HepG2 (cell line): ENCODE results near the gene MTMR3. TPM values are rescaled to one million over a fixed set of nuclear protein-coding genes. Genes with fewer than 3 reads are reported as not detected.
A peak's percentile ranks its signal among the peaks of the same experiment; 100 is the strongest.

Experiments used
- ATAC-seq: fragments of 200-7000 bp; cut with Tn5 transposase; 3 replicates; pipeline ENCODE4 v1.9.1; 2020; ENCODE audit warnings: mild to moderate bottlenecking, moderate library complexity
- BruUV-seq: library from RNA; stranded (reverse); fragments of 400-500 nt; replicated peaks from 2 replicates; lab custom pipeline; 2021; lab: Mats Ljungman, UMichigan
- CTCF ChIA-PET: fragments of 300-600 bp; formaldehyde crosslinking; extraction: SDS; loops from one replicate; lab custom pipeline; 2021; ENCODE audit warnings: low total read pairs, inconsistent platforms, low intra/inter-chr PET ratio; lab: Yijun Ruan, JAX
- POLR2A ChIA-PET: fragments of 350-600 bp; sonication (Branson Sonifier 250); formaldehyde crosslinking; loops from one replicate; lab custom pipeline; 2020; ENCODE audit warnings: antibody characterized with exemption, inconsistent platforms; lab: Yijun Ruan, JAX
- DNase-seq: peaks from one replicate; pipeline ENCODE4 v3.0.0-alpha.2; 2015; ENCODE audit warnings: low spot score
- FAIRE-seq: peaks from 3 replicates; lab custom pipeline; 2011; peaks lifted over from hg19 to GRCh38; lab: Jason Lieb, UNC
- H2AFZ ChIP-seq: one replicate; pipeline ENCODE4 v1.6.1; 2011; ENCODE audit warnings: low read length, inconsistent platforms
- H3K27ac ChIP-seq: fragments of 300-600 bp; 3 replicates; pipeline ENCODE4 v1.8.0; 2011; ENCODE audit warnings: mixed run types, mild to moderate bottlenecking, mixed read lengths, low read length, inconsistent platforms; ENCODE audit not compliant: insufficient read depth; ENCODE audit errors: extremely low read length
- H3K27me3 ChIP-seq, 2 experiments: fragments of 200-600 bp in 1 of 2; 2 replicates in 1 of 2; 3 replicates in 1 of 2; pipeline versions ENCODE4 v1.6.0 to v1.8.0; 2011; ENCODE audit warnings: low read length in 2 of 2, mild to moderate bottlenecking in 2 of 2, moderate library complexity in 2 of 2, inconsistent platforms in 1 of 2; ENCODE audit not compliant: insufficient read depth in 2 of 2, control insufficient read depth in 1 of 2
- H3K36me3 ChIP-seq, 2 experiments: fragments of 200-600 bp in 1 of 2; replicated peaks in 1 of 2; 2 replicates in 1 of 2; 3 replicates in 1 of 2; pipeline versions ENCODE4 v1.5.1 to v1.8.0; 2011; ENCODE audit warnings: low read length in 2 of 2, inconsistent platforms in 1 of 2; ENCODE audit not compliant: insufficient read depth in 2 of 2, control insufficient read depth in 1 of 2
- H3K4me1 ChIP-seq: 2 replicates; pipeline ENCODE4 v1.5.1; 2012; ENCODE audit warnings: low read length, inconsistent platforms; ENCODE audit not compliant: insufficient read depth
- H3K4me2 ChIP-seq: 2 replicates; pipeline ENCODE4 v1.6.0; 2011; ENCODE audit warnings: low read depth, low read length, inconsistent platforms
- H3K4me3 ChIP-seq, 3 experiments: fragments of 200-600 bp in 1 of 3; sonication (generic), shearing (Covaris generic) in 1 of 3; replicated peaks in 1 of 3; 2 replicates each; pipeline ENCODE4 v1.5.1; 2011 to 2016; ENCODE audit warnings: low read length in 3 of 3, inconsistent platforms in 2 of 3, low read depth in 2 of 3, mild to moderate bottlenecking in 2 of 3, control low read depth in 1 of 3, mixed read lengths in 1 of 3; ENCODE audit not compliant: insufficient read depth in 1 of 3
- H3K79me2 ChIP-seq: one replicate; pipeline ENCODE4 v1.6.1; 2011; ENCODE audit warnings: low read length, inconsistent platforms; ENCODE audit not compliant: insufficient read depth
- H3K9ac ChIP-seq: 2 replicates; pipeline ENCODE4 v1.6.0; 2011; ENCODE audit warnings: mild to moderate bottlenecking, low read depth, low read length, inconsistent platforms; ENCODE audit not compliant: insufficient read depth
- H3K9me3 ChIP-seq: 2 replicates; pipeline ENCODE4 v1.5.1; 2012; ENCODE audit warnings: mild to moderate bottlenecking, low read length
- H4K20me1 ChIP-seq: 2 replicates; pipeline ENCODE4 v1.6.0; 2011; ENCODE audit warnings: inconsistent platforms, mild to moderate bottlenecking, low read length, moderate library complexity; ENCODE audit not compliant: insufficient read depth
- MATR3 ChIP-seq: sonication (generic); formaldehyde crosslinking; IDR thresholded peaks from 2 replicates; pipeline ENCODE4 v1.4.0; 2020; ENCODE audit warnings: missing genetic modification reagents
- PAX8 ChIP-seq: sonication (generic); formaldehyde crosslinking; IDR thresholded peaks from 2 replicates; pipeline ENCODE4 v1.8.0; 2022; ENCODE audit warnings: mild to moderate bottlenecking, missing genetic modification reagents, borderline replicate concordance
- RBM22 ChIP-seq: fragments of 200-400 bp; formaldehyde crosslinking; optimal IDR thresholded peaks from 2 replicates; pipeline ENCODE3; 2017; ENCODE audit warnings: mild to moderate bottlenecking, low read length, moderate library complexity
- SRSF1 ChIP-seq: fragments of 200-400 bp; formaldehyde crosslinking; optimal IDR thresholded peaks from 2 replicates; pipeline ENCODE3; 2017; ENCODE audit warnings: mild to moderate bottlenecking, low read depth, low read length, moderate library complexity
- ZKSCAN1 ChIP-seq: fragments of 150-350 bp; IDR thresholded peaks from 2 replicates; pipeline ENCODE4 v1.6.1; 2014; ENCODE audit warnings: low read length
- ZNF7 ChIP-seq: IDR thresholded peaks from 2 replicates; pipeline ENCODE4 v1.6.1; 2016; ENCODE audit warnings: missing biosample characterization, missing genetic modification reagents
- WGBS: methylation state at CpG from one replicate; pipeline ENCODE4 v1.1.6; 2017; ENCODE audit warnings: low lambda C conversion rate; 5-methylcytosine and 5-hydroxymethylcytosine counted together
- in situ Hi-C: cut with HindIII; loops from 2 replicates; pipeline ENCODE4 v1.10.0; 2017; ENCODE audit warnings: low pct_unique_long_range_greater_than_20kb; ENCODE audit not compliant: extremely low pct_ligation_motif_present
- intact Hi-C: fragments of 100-400 bp; cut with micrococcal nuclease; formaldehyde crosslinking; loops from one replicate; pipeline ENCODE4 v1.10.0; 2022; ENCODE audit not compliant: unreplicated experiment
- polyA plus RNA-seq, 8 experiments: library from polyadenylated mRNA; depleted of rRNA in 3 of 8; stranded (reverse) in 7 of 8; unstranded in 1 of 8; fragments of >200 nt; fragmentation: Illumina TruSeq in 4 of 8; extraction: Trizol in 4 of 8; gene quantifications; 2 replicates each; pipeline versions ENCODE4 v1.2.1 to v1.2.3, GENCODE V29; 2011 to 2016; ENCODE audit warnings: low read depth in 4 of 8, missing spikeins in 1 of 8, mixed read lengths in 1 of 8; ENCODE audit not compliant: insufficient read depth in 1 of 8
- total RNA-seq, 5 experiments: library from RNA; depleted of rRNA; stranded (reverse); fragments of >200 nt; fragmentation: Illumina TruSeq; extraction: Trizol; gene quantifications; 2 replicates each; pipeline ENCODE4 v1.2.3, GENCODE V29; 2016; ENCODE audit warnings: low read depth in 1 of 5
- TF ChIP-seq, protein P1 (sequence below): sonication (generic); formaldehyde crosslinking; IDR thresholded peaks from 2 replicates; pipeline ENCODE4 v1.4.0; 2020; ENCODE audit warnings: missing genetic modification reagents
- TF ChIP-seq, protein P2 (sequence below): sonication (generic); formaldehyde crosslinking; IDR thresholded peaks from 2 replicates; pipeline ENCODE4 v1.4.0; 2020; ENCODE audit warnings: mild to moderate bottlenecking, low read depth, missing genetic modification reagents

MTMR3 gene
- total and polyA plus RNA-seq, 2 of the 13 experiments (the other 11 are each of a cell fraction or from before 2014, with no cell fraction given): 12.6 to 24.8 TPM

DNA sequence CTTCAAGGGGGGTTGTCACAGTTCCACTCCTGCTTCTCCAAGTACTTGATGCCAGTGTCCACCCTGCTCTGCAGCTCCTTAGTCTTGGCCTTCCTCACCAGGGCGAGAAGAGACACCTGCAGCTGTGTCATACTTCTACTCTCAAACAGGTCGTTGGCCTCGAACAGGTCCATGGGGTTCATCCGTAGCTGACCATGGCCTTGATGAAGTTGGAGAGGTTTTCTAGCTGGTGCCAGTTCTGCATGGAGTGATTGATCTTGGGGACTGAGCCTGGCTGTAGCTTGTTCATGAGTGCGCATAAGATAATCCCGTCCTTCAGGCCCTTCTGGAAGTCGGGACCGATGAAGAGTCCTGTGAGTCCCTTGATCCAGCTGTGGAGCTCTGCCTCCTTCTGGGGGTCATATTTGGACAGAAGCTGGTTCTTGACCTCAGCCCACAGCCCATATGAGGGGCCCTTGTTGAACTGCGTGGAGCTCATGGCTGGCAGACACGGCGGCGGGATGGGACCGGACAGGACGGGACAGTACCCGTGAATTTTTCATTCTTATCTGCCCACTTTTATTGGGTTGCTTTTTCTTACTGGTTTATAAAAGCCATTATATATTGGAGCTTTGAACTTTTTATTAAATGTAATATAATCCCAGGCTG lies 163.9 kb downstream of the MTMR3 start:
- BruUV-seq: no TSS peak
- FAIRE-seq: no peak
- 61% methylated on average over 10 of the region's 15 CpGs for WGBS
- no peak for DNase-seq
- Histone ChIP-seq H2AFZ (no peak overlapping the region), H3K4me3 (no peak overlapping the region; a peak in 1 of 6 replicates), H3K79me2 (no peaks in the 10 kb centered on the region), H3K4me2 (peak overlapping the region; percentile 52), H3K27me3 (peaks cover 3 to 14% of the 10 kb centered on the region in 2 experiments; a peak in 4 of 5 replicates), H3K4me1 (peaks cover 15% of the 10 kb centered on the region), H4K20me1 (no peaks in the 10 kb centered on the region), H3K27ac (no peak overlapping the region), H3K9me3 (no peaks in the 10 kb centered on the region), H3K9ac (no peak overlapping the region), H3K36me3 (no peaks in the 10 kb centered on the region)
- CTCF ChIA-PET: no interaction called here
- POLR2A ChIA-PET: interaction anchor here (0.9 kb wide), 1 partner anchor 9 kb away, joined by 3 read pairs; no protein-coding TSS in a partner anchor
- intact Hi-C loops: no loop called here
- in situ Hi-C loops: no loop called here
- TF ChIP-seq, protein P1, sequence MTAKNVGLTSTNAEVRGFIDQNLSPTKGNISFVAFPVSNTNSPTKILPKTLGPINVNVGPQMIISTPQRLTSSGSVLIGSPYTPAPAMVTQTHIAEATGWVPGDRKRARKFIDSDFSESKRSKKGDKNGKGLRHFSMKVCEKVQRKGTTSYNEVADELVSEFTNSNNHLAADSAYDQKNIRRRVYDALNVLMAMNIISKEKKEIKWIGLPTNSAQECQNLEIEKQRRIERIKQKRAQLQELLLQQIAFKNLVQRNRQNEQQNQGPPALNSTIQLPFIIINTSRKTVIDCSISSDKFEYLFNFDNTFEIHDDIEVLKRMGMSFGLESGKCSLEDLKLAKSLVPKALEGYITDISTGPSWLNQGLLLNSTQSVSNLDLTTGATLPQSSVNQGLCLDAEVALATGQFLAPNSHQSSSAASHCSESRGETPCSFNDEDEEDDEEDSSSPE (CRISPR knock-in tag): no peak
- TF ChIP-seq PAX8 (CRISPR knock-in tag) (no peak), RBM22 (no peak), ZNF7 (no peak), MATR3 (no peak), ZKSCAN1 (no peak), SRSF1 (no peak)
- TF ChIP-seq, protein P2, sequence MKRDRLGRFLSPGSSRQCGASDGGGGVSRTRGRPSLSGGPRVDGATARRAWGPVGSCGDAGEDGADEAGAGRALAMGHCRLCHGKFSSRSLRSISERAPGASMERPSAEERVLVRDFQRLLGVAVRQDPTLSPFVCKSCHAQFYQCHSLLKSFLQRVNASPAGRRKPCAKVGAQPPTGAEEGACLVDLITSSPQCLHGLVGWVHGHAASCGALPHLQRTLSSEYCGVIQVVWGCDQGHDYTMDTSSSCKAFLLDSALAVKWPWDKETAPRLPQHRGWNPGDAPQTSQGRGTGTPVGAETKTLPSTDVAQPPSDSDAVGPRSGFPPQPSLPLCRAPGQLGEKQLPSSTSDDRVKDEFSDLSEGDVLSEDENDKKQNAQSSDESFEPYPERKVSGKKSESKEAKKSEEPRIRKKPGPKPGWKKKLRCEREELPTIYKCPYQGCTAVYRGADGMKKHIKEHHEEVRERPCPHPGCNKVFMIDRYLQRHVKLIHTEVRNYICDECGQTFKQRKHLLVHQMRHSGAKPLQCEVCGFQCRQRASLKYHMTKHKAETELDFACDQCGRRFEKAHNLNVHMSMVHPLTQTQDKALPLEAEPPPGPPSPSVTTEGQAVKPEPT (CRISPR knock-in tag): no peak
- ATAC-seq: no peak
